T follicular helper cell (primary cell): ENCODE data around the gene TP63.

Experiments
- DNase-seq: peaks from one replicate; pipeline ENCODE4 v3.0.0-alpha.2; 2020; ENCODE audit warnings: low read depth

TP63 gene

DNA sequence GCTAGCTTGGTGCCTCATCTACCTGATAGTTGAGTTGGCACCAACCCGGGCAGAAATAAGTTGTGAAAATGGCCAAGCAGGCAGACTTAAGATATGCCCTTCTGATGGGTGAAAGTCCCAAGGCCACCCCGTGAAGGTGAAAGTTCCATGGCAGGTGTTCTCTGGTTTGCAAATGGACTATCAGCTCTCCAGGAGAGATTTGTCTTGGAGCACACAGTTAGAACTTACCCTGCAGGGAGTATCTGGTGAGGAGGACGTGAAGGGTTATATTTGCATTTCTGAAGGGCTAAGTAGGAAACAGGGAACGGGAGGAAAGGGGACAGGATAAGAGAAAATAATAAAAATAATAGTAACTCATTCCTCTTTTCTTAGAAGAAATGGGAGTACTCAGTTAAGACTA lies 220.5 kb downstream of the TP63 start:
- no peak for DNase-seq

- DNase-seq = no peak
These were observed 222.7 kb downstream of the TP63 start for GRCh38 chr3:189853906-189854305.

- DNase-seq = no peak
These were observed 229.1 kb downstream of the TP63 start for GRCh38 chr3:189860296-189860695.

DNA sequence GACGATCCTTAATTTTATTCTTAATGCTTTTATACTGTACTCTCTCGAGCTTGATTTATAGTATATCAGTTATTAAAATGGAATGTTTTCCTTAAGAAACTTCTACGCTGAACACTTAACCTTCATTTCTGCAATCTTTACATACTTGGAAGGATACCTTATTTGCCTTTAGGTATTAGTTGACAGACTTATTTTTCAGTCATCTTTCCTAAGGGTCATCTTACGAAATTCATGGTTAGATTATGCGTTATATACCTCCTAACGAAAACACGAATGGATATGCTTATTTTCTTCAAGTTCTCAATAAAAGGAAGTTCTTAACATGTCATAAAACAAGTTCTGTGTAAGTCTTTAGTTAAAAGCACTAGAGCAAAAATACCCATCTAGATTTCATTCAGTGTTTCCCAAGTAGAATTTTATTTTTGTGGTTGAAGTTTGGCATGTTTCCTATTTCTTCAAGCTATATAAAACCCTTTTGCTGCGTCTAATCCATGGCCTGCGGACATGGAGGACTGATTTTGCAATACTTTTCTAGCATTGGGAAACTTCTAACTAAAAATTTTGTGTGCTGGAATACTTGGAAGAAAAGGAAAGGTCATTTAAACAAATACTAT lies 231.3 kb downstream of the TP63 start:
- DNase-seq = no peak

DNA sequence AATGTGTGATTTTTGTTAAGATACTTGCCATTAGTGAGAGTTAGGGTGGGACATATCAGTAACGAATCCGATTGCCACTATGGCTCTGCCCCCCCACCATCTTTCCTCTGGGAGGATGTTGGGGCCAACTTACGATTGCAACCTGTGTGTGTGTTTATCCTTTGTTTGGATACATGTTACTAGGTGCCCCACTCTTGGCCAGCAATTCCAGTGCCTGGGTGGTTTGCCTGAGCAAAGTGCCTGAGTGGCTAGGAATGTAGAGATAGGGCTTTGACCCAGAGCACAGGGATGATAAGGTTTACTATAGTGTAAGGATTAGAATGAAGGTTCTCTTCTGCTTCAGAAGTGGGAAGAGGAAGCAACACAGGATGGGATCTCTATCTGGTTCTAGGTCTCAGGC lies 231.8 kb downstream of the TP63 start:
- no peak for DNase-seq

DNA sequence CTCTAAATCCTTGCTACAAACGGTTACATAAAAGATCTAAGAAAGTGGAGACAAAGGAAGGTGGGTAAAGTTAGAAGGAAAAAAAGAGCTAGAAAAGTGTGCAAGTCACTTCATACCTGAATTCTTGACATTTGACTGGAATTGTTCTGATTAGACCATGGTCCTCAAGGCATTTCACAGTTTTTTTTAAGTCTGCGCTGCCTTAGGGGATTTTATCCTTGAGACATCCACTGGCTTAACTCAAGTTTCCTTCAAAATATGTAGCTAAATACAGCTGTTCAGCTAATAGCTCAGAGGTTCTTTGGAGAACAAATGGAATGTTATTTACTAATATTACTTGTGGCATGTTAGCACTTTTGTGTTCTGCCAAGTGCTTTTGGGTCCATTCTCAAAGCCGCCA lies 236.9 kb downstream of the TP63 start:
- no peak for DNase-seq

DNA sequence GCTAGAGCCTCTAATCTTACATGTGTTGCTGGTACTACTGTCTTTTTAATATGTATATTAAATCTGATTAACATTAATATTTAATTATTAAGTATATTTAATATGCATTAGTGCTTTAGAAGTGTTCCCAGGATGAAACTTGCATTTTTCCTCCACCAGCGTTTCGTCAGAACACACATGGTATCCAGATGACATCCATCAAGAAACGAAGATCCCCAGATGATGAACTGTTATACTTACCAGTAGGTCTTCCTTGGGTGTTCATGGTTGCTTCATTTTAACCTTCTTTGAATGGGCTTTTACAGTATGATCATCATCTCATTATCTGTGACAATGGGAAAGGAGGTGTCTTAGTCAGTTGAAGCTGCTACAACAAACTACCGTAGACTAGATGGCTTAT lies 238.0 kb downstream of the TP63 start:
- DNase-seq = no peak

GRCh38 chr3:189871418-189871817 lies 240.2 kb downstream of the TP63 start:
- DNase-seq = no peak

GRCh38 chr3:189883113-189883753 lies 252.0 kb downstream of the TP63 start:
- DNase-seq = no peak

DNA sequence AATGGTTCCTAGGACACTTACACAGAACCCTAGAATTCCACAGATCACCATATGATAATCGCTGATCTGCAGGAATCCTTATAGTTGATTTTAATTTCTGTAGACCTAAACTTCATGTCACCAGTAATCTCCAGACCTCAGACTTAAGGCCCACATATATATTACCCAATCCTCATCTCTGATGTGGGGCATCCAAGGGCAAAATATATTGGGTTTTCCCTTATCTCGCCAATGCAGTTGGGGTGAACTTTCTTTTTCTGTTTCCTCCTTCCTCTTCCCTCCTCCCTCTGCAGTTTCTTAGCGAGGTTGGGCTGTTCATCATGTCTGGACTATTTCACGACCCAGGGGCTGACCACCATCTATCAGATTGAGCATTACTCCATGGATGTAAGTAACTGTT lies 259.3 kb downstream of the TP63 start:
- no peak for DNase-seq

DNA sequence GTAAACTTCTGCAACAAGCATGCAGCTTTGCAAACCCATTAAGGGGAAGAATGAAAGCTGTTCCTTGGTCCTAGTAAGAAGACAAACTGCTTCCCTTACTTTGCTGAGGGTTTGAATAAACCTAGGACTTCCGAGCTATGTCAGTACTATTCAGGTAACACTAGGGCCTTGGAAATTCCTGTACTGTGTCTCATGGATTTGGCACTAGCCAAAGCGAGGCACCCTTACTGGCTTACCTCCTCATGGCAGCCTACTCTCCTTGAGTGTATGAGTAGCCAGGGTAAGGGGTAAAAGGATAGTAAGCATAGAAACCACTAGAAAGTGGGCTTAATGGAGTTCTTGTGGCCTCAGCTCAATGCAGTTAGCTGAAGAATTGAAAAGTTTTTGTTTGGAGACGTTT lies 265.3 kb downstream of the TP63 start:
- DNase-seq = no peak

DNA sequence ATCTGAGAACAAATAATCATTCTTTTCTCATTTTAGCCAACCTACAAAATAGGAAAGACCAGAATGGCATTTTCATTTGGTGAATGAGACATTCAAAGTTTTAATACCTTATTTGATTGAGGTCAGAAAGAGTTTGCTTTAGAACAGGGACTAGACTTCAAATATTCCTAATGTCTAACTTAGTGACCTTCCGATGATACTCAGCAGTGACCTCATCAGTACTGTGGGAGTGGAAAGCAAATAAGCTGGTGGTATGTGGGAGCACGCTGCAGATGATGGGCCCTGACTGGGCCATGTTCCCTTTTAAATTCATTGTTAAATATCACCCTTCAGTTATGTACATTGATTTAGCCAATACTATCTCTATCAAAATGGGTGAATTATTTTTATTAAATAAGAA lies 266.2 kb downstream of the TP63 start:
- DNase-seq = no peak

DNA sequence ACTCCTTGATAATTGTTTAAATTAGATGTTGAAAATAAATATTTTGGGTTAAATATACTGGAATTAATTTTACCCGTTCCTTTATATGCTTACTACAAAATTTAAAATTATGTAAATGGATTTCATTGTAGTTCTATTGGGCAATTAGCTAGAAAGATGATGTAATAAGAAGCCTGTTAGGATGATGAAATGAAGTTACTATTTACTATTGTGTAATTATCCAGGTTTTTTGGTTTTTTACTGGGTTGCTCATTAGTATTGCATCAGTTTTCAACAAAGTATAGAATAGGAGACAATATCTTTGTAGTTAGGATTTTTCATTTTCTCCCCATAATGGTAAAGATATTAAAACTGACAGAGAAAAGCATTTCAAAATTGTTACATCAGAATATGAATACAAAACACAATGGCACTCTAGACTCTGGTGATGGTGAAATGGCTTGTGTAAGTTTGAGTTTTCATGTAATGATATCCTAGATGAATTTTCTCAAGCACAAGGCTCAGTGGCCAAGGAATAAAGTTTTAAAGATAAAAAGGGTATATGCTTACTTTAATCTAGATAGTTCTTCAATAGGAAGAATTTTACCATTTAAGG lies 267.5 kb downstream of the TP63 start:
- DNase-seq = no peak

- no peak for DNase-seq
These were observed 268.0 kb downstream of the TP63 start for GRCh38 chr3:189899186-189899585.

DNA sequence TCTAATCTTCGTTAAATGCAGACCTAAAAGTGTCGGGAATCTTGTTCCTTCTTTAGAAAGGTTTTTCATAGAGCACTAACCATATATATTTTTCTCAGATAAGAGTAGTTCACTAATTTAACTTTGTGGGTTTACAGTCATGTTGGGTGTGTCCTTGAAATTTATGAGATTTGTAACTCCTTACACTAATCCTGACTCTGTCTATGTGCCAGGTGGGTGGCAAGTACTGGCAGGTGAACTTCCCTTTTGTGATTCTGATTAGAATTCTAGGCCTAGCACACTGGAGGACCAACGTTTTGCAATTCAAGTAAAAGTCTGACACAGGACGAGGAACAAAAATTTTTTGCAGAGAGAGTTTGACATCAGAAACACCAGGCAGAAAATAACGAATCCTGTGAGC lies 269.4 kb downstream of the TP63 start:
- no peak for DNase-seq

DNA sequence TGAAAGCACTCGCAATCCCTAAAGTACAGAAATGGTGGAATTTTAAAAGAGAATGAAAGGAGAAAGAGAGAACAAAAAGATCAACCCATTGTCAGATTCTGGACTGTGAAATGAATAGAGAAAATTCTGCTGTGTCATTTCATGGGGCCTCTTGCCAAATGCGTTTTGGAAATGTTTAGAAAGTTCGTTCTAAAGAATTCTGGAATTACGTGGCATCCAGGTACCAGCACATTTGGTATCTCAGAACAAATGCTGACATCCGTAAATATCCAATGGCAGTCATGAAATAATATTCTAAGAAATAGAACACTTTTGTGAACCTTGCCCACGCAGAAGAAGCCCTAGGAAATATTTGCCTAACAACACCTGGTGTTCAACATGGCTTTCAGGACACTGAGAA lies 270.3 kb downstream of the TP63 start:
- DNase-seq = no peak

- no peak for DNase-seq
These were observed 271.3 kb downstream of the TP63 start for GRCh38 chr3:189902230-189903186.

- DNase-seq = no peak
These were observed 272.5 kb downstream of the TP63 start for GRCh38 chr3:189903562-189904250.

DNA sequence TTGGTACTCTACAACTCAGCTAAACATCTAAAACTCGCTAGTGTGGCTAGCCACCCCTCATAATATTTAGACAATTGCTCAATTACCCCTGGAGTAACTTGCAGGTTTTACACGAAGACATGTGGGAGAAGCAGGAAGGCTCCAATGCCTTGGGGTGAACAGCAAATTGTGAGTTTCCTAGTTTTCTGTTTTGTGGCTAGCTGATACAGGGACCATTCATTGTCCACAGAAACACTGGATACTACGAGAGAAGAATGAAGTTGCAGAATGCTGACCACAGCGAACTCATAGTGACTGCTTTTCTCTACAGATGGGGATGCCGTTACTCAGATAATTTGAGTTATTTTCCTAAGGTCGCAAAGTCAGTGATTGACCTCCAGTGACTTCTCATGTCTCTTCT lies 276.6 kb downstream of the TP63 start:
- DNase-seq = no peak

- DNase-seq = no peak
These were observed 277.5 kb downstream of the TP63 start for GRCh38 chr3:189908646-189909045.

DNA sequence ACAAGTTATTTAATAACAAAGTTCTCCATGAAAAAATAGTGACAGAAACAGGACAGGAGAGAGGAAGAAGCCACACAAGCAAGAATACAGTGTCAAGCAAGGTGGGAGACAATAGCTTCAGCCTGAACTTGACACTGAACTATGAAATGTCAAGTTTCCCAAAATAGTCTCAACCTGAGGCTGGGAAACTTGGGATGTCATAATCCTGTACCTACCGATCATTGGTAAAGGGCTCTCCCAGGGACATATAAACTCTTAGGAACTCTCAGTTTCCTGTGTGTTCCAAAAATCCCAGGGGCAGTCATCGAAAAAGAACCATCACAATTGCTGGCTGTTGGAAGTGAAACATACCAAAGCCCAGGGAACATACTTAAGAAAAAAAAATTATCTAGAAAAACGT lies 277.9 kb downstream of the TP63 start:
- DNase-seq = no peak

DNA sequence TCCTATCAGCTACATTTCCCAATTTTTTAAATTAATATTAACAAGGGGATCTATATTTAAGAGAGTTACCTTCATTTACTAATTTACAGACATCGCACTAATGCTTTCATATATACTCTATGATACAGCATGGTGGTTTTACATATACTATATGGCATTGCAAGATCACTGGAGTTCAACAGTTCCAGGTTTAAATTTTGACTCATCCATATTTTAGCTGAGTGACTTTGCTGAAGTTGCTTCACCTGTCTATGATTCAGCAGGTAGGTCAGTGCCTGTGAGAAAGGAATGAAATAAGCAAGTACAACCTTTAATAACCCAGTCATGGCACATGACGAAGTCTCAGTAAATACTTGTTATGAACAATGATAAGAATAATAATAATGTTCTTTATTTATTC lies 278.4 kb downstream of the TP63 start:
- no peak for DNase-seq
